Activated T-helper 17 cell treated with anti-CD3 and anti-CD28 coated beads, Interleukin-2, amount 50 U/mL, for 72 hours (primary cell): ENCODE results near the gene C1orf167. TPM values are rescaled to one million over a fixed set of nuclear protein-coding genes. Genes with fewer than 3 reads are reported as not detected.

ENCODE experiments used
- ATAC-seq: fragments of 150-1000 bp; cut with Tn5 transposase; replicated peaks from 2 replicates; pipeline ENCODE4 v1.10.0; 2021; ENCODE audit warnings: mild to moderate bottlenecking, moderate library complexity
- H3K27ac Mint-ChIP-seq: one replicate; pipeline ENCODE4 v1.8.0; 2022; ENCODE audit warnings: mixed read lengths
- H3K27me3 Mint-ChIP-seq: one replicate; pipeline ENCODE4 v1.8.0; 2022; ENCODE audit warnings: mixed read lengths
- H3K36me3 Mint-ChIP-seq: one replicate; pipeline ENCODE4 v1.8.0; 2022; ENCODE audit warnings: low read depth, mild to moderate bottlenecking, mixed read lengths
- H3K4me1 Mint-ChIP-seq: one replicate; pipeline ENCODE4 v1.8.0; 2022; ENCODE audit warnings: mixed read lengths
- H3K4me3 Mint-ChIP-seq: one replicate; pipeline ENCODE4 v1.8.0; 2022; ENCODE audit warnings: mild to moderate bottlenecking, mixed read lengths
- H3K9me3 Mint-ChIP-seq: one replicate; pipeline ENCODE4 v1.8.0; 2022; ENCODE audit warnings: mixed read lengths
- total RNA-seq, 2 donors: library from RNA; stranded (reverse); gene quantifications; one replicate each; pipeline ENCODE4 v1.2.3, GENCODE V29; 2022

C1orf167 gene
- total RNA-seq, 2 donors from 2014 or later, result not detected

- H3K4me1 Mint-ChIP-seq, result no peaks in the 10 kb centered on the region
- no peaks in the 10 kb centered on the region for H3K36me3 Mint-ChIP-seq
- ATAC-seq, result no peak
- H3K4me3 Mint-ChIP-seq, result no peak overlapping the region
- no peaks in the 10 kb centered on the region for H3K27me3 Mint-ChIP-seq
- no peaks in the 10 kb centered on the region for H3K9me3 Mint-ChIP-seq
- no peak overlapping the region for H3K27ac Mint-ChIP-seq
These were observed 18.6 kb downstream of the C1orf167 start for GRCh38 chr1:11780380-11781147.

GRCh38 chr1:11781297-11781696 lies 19.3 kb downstream of the C1orf167 start:
- Mint-ChIP-seq H3K36me3 (no peaks in the 10 kb centered on the region), H3K27me3 (no peaks in the 10 kb centered on the region), H3K9me3 (no peaks in the 10 kb centered on the region), H3K4me3 (no peak overlapping the region), H3K4me1 (no peaks in the 10 kb centered on the region), H3K27ac (no peak overlapping the region)
- ATAC-seq, result no peak

DNA sequence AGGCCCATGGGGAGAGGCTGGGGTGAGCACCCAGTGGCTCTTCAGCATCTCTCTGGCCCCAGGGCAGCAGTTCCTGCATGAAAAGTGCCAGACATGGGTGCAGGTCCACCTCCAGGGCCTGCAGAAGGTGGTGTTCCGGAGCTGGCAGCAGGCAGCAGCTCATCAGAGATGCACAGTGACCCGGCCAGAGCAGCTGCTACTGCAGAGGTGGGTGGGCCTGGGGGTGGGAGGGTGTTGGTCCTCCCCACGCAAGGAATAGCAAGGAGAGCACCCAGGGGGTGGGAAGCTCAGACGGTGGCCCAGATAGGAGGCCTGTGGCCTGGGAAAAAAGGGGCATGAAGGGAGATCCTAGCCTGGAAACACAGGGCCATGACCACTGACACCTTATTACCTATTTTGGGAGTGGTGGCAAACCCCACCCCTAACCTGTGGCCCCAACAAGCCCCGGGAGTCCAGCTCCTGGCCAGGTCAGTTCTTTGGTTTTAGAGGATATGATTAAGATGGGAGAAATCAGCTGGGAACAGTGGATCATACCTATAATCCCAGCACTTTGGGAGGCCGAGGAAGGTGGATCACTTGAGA lies 20.2 kb downstream of the C1orf167 start:
- H3K27ac Mint-ChIP-seq, result no peak overlapping the region
- no peaks in the 10 kb centered on the region for H3K9me3 Mint-ChIP-seq
- no peaks in the 10 kb centered on the region for H3K4me1 Mint-ChIP-seq
- H3K36me3 Mint-ChIP-seq, result no peaks in the 10 kb centered on the region
- no peaks in the 10 kb centered on the region for H3K27me3 Mint-ChIP-seq
- ATAC-seq, result no peak
- no peak overlapping the region for H3K4me3 Mint-ChIP-seq

- no peaks in the 10 kb centered on the region for H3K4me1 Mint-ChIP-seq
- no peak overlapping the region for H3K27ac Mint-ChIP-seq
- H3K36me3 Mint-ChIP-seq, result no peaks in the 10 kb centered on the region
- H3K4me3 Mint-ChIP-seq, result no peak overlapping the region
- no peaks in the 10 kb centered on the region for H3K9me3 Mint-ChIP-seq
- ATAC-seq, result no peak
- no peaks in the 10 kb centered on the region for H3K27me3 Mint-ChIP-seq
These were observed 21.6 kb downstream of the C1orf167 start for GRCh38 chr1:11783556-11783955.

GRCh38 chr1:11784256-11784992 lies 22.4 kb downstream of the C1orf167 start:
- no peaks in the 10 kb centered on the region for H3K9me3 Mint-ChIP-seq

GRCh38 chr1:11784993-11785769 lies 23.2 kb downstream of the C1orf167 start:
- H3K4me3 Mint-ChIP-seq, result no peak overlapping the region

More at GRCh38 chr1:11784256-11784992, 22.4 kb downstream of the C1orf167 start:
- Mint-ChIP-seq H3K36me3 (no peaks in the 10 kb centered on the region), H3K4me3 (no peak overlapping the region), H3K27ac (no peak overlapping the region), H3K27me3 (no peaks in the 10 kb centered on the region), H3K4me1 (no peaks in the 10 kb centered on the region)
- no peak for ATAC-seq

GRCh38 chr1:11786168-11786567 lies 24.2 kb downstream of the C1orf167 start:
- H3K36me3 Mint-ChIP-seq, result no peaks in the 10 kb centered on the region
- ATAC-seq, result no peak
- H3K4me3 Mint-ChIP-seq, result no peak overlapping the region
- no peaks in the 10 kb centered on the region for H3K9me3 Mint-ChIP-seq
- H3K4me1 Mint-ChIP-seq, result no peaks in the 10 kb centered on the region
- no peaks in the 10 kb centered on the region for H3K27me3 Mint-ChIP-seq
- H3K27ac Mint-ChIP-seq, result no peak overlapping the region

More at GRCh38 chr1:11784993-11785769, 23.2 kb downstream of the C1orf167 start:
- Mint-ChIP-seq H3K4me1 (no peaks in the 10 kb centered on the region), H3K27ac (no peak overlapping the region), H3K36me3 (no peaks in the 10 kb centered on the region), H3K9me3 (no peaks in the 10 kb centered on the region), H3K27me3 (no peaks in the 10 kb centered on the region)
- peak; percentile 87 for ATAC-seq

GRCh38 chr1:11787251-11787803 lies 25.3 kb downstream of the C1orf167 start:
- H3K4me3 Mint-ChIP-seq, result no peak overlapping the region
- peaks cover 7% of the 10 kb centered on the region for H3K36me3 Mint-ChIP-seq
- no peak overlapping the region for H3K27ac Mint-ChIP-seq
- no peaks in the 10 kb centered on the region for H3K27me3 Mint-ChIP-seq
- no peaks in the 10 kb centered on the region for H3K9me3 Mint-ChIP-seq
- ATAC-seq, result no peak
- H3K4me1 Mint-ChIP-seq, result no peaks in the 10 kb centered on the region

GRCh38 chr1:11787804-11788436 lies 25.9 kb downstream of the C1orf167 start:
- Mint-ChIP-seq H3K36me3 (peaks cover 7% of the 10 kb centered on the region), H3K9me3 (no peaks in the 10 kb centered on the region), H3K27ac (no peak overlapping the region), H3K27me3 (no peaks in the 10 kb centered on the region), H3K4me3 (no peak overlapping the region), H3K4me1 (no peaks in the 10 kb centered on the region)
- ATAC-seq, result no peak

GRCh38 chr1:11788549-11789053 lies 26.6 kb downstream of the C1orf167 start:
- Mint-ChIP-seq H3K36me3 (peaks cover 7% of the 10 kb centered on the region), H3K4me3 (no peak overlapping the region), H3K27ac (no peak overlapping the region), H3K27me3 (no peaks in the 10 kb centered on the region), H3K9me3 (no peaks in the 10 kb centered on the region), H3K4me1 (no peaks in the 10 kb centered on the region)
- no peak for ATAC-seq

- H3K9me3 Mint-ChIP-seq, result no peaks in the 10 kb centered on the region
These were observed 27.4 kb downstream of the C1orf167 start for GRCh38 chr1:11789126-11790067.

DNA sequence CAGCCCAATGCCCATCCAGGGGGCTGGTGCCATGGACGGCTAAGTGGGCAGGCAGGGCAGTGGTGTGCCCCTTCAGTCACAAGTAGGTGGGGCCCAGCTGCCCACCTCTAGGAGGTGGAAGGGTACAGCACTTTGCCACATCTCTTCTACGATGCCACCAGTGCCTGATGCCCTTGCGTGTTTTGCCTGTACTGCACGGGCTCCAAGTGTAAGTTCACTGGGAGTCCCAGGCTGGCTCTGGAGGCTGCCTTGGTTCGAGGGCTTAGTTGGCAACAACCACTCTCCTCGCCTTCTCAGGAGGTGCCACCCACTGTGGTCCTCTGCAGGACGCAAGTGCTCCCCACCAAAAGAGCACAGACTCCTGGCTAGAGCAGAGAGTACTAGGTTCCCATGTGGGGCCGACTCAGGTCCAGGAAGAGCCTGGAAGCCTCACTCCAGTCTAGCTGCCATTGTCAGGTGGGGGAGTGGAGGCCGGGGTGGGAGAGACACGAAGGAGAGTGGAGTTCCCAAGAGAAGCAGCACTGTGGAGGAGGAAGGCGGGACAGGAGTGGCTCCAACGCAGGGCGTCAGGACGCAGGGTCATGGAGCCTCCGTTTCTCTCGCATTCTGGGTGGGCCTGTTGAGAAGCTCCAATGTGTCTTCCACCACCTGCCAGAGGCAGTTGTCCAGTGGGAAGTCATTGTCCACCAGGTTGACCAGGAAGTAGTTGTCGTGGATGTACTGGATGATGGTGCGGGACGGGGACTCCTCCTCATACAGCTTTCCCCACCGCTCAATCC lies 28.3 kb downstream of the C1orf167 start:
- no peak overlapping the region for H3K4me3 Mint-ChIP-seq
- H3K4me1 Mint-ChIP-seq, result no peaks in the 10 kb centered on the region
- no peaks in the 10 kb centered on the region for H3K9me3 Mint-ChIP-seq
- H3K27ac Mint-ChIP-seq, result no peak overlapping the region
- H3K27me3 Mint-ChIP-seq, result no peaks in the 10 kb centered on the region
- H3K36me3 Mint-ChIP-seq, result peaks cover 17% of the 10 kb centered on the region
- ATAC-seq, result no peak

More at GRCh38 chr1:11789126-11790067, 27.4 kb downstream of the C1orf167 start:
- Mint-ChIP-seq H3K4me1 (no peaks in the 10 kb centered on the region), H3K27me3 (no peaks in the 10 kb centered on the region), H3K36me3 (peaks cover 11% of the 10 kb centered on the region), H3K4me3 (no peak overlapping the region), H3K27ac (no peak overlapping the region)
- ATAC-seq, result no peak
